Astrocyte of the spinal cord (primary cell): ENCODE measurements around the gene MAMDC4.

Source experiments
- DNase-seq: peaks from one replicate; pipeline ENCODE4 v3.0.0; 2011; ENCODE audit warnings: low read depth, low spot score
- H3K4me3 ChIP-seq: 2 replicates; pipeline ENCODE4 v1.5.1; 2011; ENCODE audit warnings: low read depth, mild to moderate bottlenecking, low read length, moderate library complexity
- in situ Hi-C: cut with HindIII; loops from 2 replicates; pipeline ENCODE4 v1.10.0; 2017; ENCODE audit warnings: low sequenced_read_pairs
- TF ChIP-seq, protein P1 (sequence below): IDR thresholded peaks from 2 replicates; pipeline ENCODE4 v1.5.1; 2012; ENCODE audit warnings: low read depth, mild to moderate bottlenecking, low read length, inconsistent platforms

MAMDC4 gene

DNA sequence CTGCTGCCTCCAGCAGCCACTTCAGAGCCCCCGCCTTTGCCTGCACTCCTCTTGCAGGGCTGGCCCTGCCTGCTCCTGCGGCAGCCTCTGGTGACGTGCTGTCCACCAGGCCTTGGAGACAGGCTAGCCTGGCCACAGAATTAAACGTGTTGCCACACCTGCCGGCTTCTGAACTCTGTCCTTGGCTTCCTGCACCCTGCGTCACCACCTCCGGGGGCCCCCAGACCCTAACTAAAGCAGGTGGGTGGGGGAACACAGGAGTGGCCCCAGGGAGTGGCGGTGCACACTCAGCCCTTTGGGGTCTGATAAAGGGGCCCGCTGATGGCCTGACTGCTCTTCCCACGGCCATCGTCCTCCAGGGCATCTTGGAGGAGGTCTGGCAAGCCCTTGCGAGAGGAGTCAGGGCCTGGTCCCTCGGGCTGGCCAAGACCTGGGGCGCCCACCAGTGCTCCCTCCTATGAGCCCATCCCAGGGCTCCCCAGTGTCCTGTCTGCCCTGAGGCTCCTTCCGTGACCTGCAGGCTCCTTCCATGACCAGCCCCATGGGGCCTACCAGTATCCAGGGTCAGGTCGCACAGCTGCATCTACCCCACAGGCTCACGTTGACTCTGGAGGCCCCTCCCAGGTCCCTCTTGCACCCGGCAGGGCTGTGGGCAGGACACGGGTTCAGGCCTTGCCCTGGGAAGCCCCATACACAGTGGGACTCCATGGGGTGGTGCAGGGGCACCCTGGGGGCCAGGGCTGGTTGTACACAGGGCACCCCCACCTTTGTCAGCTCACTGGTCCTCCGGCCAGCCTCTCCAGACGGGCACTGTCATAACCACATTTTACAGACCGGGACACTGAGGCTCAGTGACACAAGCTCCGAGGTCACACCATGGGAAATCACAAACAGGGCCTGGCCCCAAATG, 1.0 kb upstream of the MAMDC4 start:
- TF ChIP-seq, protein P1, sequence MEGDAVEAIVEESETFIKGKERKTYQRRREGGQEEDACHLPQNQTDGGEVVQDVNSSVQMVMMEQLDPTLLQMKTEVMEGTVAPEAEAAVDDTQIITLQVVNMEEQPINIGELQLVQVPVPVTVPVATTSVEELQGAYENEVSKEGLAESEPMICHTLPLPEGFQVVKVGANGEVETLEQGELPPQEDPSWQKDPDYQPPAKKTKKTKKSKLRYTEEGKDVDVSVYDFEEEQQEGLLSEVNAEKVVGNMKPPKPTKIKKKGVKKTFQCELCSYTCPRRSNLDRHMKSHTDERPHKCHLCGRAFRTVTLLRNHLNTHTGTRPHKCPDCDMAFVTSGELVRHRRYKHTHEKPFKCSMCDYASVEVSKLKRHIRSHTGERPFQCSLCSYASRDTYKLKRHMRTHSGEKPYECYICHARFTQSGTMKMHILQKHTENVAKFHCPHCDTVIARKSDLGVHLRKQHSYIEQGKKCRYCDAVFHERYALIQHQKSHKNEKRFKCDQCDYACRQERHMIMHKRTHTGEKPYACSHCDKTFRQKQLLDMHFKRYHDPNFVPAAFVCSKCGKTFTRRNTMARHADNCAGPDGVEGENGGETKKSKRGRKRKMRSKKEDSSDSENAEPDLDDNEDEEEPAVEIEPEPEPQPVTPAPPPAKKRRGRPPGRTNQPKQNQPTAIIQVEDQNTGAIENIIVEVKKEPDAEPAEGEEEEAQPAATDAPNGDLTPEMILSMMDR = no peak
- DNase-seq = no peak
- H3K4me3 ChIP-seq = no peak overlapping the region
- in situ Hi-C loops = no loop called here

DNA sequence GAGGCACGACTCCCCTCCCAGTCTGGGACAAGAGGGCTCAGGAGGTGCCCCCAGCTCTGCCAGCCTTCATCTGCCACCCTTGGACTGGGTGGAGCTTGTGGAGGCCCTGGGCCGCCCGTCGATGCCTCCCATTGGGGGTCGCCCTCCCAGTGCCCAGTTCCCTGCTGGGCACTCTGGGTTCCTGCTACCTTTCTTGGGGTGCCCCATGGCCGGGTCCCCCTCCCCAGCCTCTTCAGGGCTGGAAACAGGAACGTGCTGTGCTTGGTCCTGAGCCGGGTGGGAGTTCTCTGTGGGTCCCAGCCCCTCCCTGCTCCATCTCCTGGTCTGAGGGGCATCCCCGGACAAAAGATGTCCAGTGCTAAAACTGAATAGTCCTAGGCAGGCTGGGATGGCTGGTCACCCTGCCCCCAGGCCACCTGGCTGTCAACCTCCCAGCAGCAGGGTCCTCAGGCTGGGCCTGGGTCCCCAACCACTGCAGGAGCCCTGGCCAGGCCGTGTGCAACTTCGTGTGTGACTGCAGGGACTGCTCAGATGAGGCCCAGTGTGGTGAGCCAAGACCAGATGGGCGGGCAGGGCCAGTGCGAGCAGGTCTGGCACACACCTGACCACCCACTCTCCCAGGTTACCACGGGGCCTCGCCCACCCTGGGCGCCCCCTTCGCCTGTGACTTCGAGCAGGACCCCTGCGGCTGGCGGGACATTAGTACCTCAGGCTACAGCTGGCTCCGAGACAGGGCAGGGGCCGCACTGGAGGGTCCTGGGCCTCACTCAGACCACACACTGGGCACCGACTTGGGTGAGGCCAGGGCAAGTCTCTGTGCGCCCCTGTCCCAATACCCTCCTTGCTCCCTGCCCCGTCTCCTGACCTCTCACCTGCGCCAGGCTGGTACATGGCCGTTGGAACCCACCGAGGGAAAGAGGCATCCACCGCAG, 784 bp downstream of the MAMDC4 start:
- TF ChIP-seq, protein P1 = no peak
- in situ Hi-C loops = no loop called here
- DNase-seq = no peak
- H3K4me3 ChIP-seq = no peak overlapping the region

DNA sequence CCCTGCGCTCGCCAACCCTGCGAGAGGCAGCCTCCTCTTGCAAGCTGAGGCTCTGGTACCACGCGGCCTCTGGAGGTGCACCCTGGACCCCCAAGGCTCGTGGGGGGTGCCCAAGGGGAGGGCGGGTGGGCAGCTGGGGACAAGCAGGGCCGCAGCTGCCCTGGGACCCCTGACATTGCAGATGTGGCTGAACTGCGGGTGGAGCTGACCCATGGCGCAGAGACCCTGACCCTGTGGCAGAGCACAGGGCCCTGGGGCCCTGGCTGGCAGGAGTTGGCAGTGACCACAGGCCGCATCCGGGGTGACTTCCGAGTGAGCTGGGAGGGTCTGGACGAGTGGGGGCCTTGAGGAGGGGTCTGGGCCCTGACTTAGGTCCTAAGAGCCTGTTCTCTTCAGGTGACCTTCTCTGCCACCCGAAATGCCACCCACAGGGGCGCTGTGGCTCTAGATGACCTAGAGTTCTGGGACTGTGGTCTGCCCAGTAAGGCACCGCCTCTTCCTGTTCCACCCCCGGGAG, 1.5 kb downstream of the MAMDC4 start:
- no peak for DNase-seq
- H3K4me3 ChIP-seq = no peak overlapping the region
- TF ChIP-seq, protein P1 = no peak
- in situ Hi-C loops = no loop called here

DNA sequence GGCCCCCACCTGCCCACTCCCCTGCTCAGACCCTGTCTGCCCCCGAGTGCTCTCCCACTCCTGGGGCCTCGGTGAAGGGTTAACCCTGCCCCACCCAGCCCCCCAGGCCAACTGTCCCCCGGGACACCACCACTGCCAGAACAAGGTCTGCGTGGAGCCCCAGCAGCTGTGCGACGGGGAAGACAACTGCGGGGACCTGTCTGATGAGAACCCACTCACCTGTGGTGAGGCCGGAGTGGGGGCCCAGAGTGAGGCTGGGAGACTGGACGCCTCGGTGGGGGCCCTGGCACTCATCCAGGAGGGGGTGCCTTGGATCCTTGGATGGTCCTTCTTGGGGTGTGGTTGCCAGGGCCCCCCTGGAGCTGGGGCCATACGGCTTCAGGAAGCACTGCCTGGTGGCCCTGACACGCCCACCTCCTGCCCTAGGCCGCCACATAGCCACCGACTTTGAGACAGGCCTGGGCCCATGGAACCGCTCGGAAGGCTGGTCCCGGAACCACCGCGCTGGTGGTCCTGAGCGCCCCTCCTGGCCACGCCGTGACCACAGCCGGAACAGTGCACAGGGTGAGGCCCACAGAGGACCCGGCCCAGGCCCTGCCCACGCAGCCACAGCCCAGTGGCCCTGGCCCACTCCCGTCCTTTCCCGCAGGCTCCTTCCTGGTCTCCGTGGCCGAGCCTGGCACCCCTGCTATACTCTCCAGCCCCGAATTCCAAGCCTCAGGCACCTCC, 2.1 kb downstream of the MAMDC4 start:
- DNase-seq = no peak
- TF ChIP-seq, protein P1 = no peak
- no peak overlapping the region for H3K4me3 ChIP-seq
- in situ Hi-C loops = no loop called here

DNA sequence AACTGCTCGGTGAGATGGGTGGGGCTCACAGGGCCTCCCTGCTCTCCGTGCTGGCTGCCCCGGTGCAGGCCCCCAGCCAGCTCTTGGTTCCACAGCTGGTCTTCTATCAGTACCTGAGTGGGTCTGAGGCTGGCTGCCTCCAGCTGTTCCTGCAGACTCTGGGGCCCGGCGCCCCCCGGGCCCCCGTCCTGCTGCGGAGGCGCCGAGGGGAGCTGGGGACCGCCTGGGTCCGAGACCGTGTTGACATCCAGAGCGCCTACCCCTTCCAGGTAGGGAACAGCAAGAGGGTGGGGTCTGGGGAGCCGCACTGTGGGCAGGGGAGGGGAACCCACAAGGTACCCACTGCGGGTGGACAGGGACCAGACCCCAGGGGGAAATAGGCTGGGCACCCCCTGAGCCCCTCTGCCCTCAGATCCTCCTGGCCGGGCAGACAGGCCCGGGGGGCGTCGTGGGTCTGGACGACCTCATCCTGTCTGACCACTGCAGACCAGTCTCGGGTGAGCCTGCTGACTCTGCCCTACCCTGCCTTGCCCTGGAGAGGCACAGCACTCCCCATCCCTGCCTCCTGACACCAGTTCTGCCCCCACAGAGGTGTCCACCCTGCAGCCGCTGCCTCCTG, 2.8 kb downstream of the MAMDC4 start:
- in situ Hi-C loops = no loop called here
- DNase-seq = no peak
- TF ChIP-seq, protein P1 = no peak
- no peak overlapping the region for H3K4me3 ChIP-seq
